ENCODE results near the gene KCNJ9.

The KCNJ9 gene

DNA sequence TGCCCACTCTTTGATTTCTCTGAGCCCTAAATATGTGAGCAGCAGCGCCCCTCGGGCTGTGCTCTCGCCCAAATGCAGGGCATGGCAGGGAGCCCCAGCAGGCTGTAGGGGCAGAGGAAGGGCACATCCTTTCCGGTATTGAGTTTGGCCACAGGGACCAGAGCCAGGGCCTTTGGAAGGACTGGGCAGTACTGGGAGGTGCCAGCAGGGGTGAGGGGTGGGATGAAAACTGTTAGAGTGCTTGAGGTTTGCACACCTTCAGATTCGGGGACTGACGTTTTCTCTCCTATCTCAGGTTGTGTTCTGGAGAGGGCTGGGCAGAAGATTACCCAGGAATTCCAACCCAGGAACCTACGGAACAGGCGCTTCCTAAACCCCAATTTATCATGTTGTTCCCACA lies 32.1 kb downstream of the KCNJ9 start:
- Histone ChIP-seq H3K4me2 (ENCODE audit: low read length) (no peak overlapping the region), H2BK120ac (ENCODE audit: insufficient read depth, low read length, poor library complexity) (no peak overlapping the region), H3K4ac (ENCODE audit: low read depth, low read length) (no peak overlapping the region), H3K4me1 (ENCODE audit: control insufficient read depth in 1 of 2, insufficient read depth in 2 of 2, low read length in 2 of 2) (no peaks in the 10 kb centered on the region), H2BK5ac (ENCODE audit: low read depth, low read length, poor library complexity) (no peak overlapping the region), H3K36me3 (ENCODE audit: control insufficient read depth in 1 of 2, insufficient read depth in 2 of 2, low read length in 2 of 2) (no peaks in the 10 kb centered on the region), H4K91ac (ENCODE audit: low read depth, low read length) (no peak overlapping the region), H4K8ac (ENCODE audit: low read depth, low read length) (no peak overlapping the region), H3K27ac (ENCODE audit: low read depth, low read length) (no peak overlapping the region), H3K79me2 (ENCODE audit: control insufficient read depth, insufficient read depth, low read length, poor library complexity) (no peaks in the 10 kb centered on the region), H3K9ac (ENCODE audit: low read length) (no peak overlapping the region), H3K4me3 (ENCODE audit: low read depth, low read length) (no peak overlapping the region), H2AK5ac (ENCODE audit: low read length) (no peak overlapping the region), H3K9me3 (ENCODE audit: insufficient read depth, low read depth, low read length) (peaks cover 3% of the 10 kb centered on the region), H4K12ac (ENCODE audit: low read depth, low read length) (no peak overlapping the region), H3K14ac (ENCODE audit: low read length) (no peak overlapping the region), H3K27me3 (ENCODE audit: insufficient read depth, low read length) (no peaks in the 10 kb centered on the region), H3K23ac (ENCODE audit: low read length) (no peak overlapping the region), H2BK12ac (ENCODE audit: low read length) (no peak overlapping the region), H2AFZ (ENCODE audit: insufficient read depth, low read length, poor library complexity) (no peak overlapping the region), H3K79me1 (ENCODE audit: low read length) (no peaks in the 10 kb centered on the region), H3K18ac (ENCODE audit: low read length) (no peak overlapping the region)
- no CpG with 5 or more reads among the region's 8 CpGs for WGBS (ENCODE audit: extremely low coverage, insufficient coverage, insufficient read length)
- DNase-seq: no peak

DNA sequence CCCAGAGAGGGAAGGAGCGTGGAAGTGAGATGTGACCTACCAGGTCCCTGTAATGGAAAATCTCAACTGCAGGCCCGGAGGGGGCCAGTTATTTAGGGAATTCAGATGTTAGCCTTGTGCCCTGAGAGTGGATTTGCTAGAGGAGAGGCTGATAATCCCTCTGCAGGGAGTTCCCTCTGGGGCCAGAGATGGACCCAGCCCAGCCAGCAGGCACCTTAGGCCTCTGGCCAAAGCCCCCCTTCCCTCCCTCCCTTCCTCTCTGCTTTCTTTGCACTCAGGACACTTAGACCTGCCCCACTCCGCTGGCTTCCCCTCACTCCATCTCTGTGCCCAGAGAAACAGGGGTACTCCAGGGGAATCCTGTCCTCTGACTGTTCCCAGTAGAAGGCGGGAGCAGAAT lies 32.7 kb downstream of the KCNJ9 start:
- no peak overlapping the region for H3K9ac ChIP-seq (ENCODE audit: low read length)
- no peaks in the 10 kb centered on the region for H3K36me3 ChIP-seq (ENCODE audit: control insufficient read depth in 1 of 2, insufficient read depth in 2 of 2, low read length in 2 of 2)
- no peak overlapping the region for H4K91ac ChIP-seq (ENCODE audit: low read depth, low read length)
- no peaks in the 10 kb centered on the region for H3K4me1 ChIP-seq (ENCODE audit: control insufficient read depth in 1 of 2, insufficient read depth in 2 of 2, low read length in 2 of 2)
- no peak overlapping the region for H2AK5ac ChIP-seq (ENCODE audit: low read length)
- H3K14ac ChIP-seq (ENCODE audit: low read length): no peak overlapping the region
- H3K27ac ChIP-seq (ENCODE audit: low read depth, low read length): no peak overlapping the region
- H2BK5ac ChIP-seq (ENCODE audit: low read depth, low read length, poor library complexity): no peak overlapping the region
- H3K79me2 ChIP-seq (ENCODE audit: control insufficient read depth, insufficient read depth, low read length, poor library complexity): no peaks in the 10 kb centered on the region
- no peaks in the 10 kb centered on the region for H3K79me1 ChIP-seq (ENCODE audit: low read length)
- no peak overlapping the region for H2AFZ ChIP-seq (ENCODE audit: insufficient read depth, low read length, poor library complexity)
- no peak overlapping the region for H2BK12ac ChIP-seq (ENCODE audit: low read length)
- DNase-seq: no peak
- H3K4me3 ChIP-seq (ENCODE audit: low read depth, low read length): no peak overlapping the region
- H3K27me3 ChIP-seq (ENCODE audit: insufficient read depth, low read length): no peaks in the 10 kb centered on the region
- no peak overlapping the region for H4K12ac ChIP-seq (ENCODE audit: low read depth, low read length)
- no peak overlapping the region for H2BK120ac ChIP-seq (ENCODE audit: insufficient read depth, low read length, poor library complexity)
- H3K4ac ChIP-seq (ENCODE audit: low read depth, low read length): no peak overlapping the region
- H3K9me3 ChIP-seq (ENCODE audit: insufficient read depth, low read depth, low read length): peaks cover 3% of the 10 kb centered on the region
- WGBS (ENCODE audit: extremely low coverage, insufficient coverage, insufficient read length): no CpG with 5 or more reads among the region's 4 CpGs
- no peak overlapping the region for H4K8ac ChIP-seq (ENCODE audit: low read depth, low read length)
- no peak overlapping the region for H3K18ac ChIP-seq (ENCODE audit: low read length)
- H3K4me2 ChIP-seq (ENCODE audit: low read length): no peak overlapping the region
- no peak overlapping the region for H3K23ac ChIP-seq (ENCODE audit: low read length)

DNA sequence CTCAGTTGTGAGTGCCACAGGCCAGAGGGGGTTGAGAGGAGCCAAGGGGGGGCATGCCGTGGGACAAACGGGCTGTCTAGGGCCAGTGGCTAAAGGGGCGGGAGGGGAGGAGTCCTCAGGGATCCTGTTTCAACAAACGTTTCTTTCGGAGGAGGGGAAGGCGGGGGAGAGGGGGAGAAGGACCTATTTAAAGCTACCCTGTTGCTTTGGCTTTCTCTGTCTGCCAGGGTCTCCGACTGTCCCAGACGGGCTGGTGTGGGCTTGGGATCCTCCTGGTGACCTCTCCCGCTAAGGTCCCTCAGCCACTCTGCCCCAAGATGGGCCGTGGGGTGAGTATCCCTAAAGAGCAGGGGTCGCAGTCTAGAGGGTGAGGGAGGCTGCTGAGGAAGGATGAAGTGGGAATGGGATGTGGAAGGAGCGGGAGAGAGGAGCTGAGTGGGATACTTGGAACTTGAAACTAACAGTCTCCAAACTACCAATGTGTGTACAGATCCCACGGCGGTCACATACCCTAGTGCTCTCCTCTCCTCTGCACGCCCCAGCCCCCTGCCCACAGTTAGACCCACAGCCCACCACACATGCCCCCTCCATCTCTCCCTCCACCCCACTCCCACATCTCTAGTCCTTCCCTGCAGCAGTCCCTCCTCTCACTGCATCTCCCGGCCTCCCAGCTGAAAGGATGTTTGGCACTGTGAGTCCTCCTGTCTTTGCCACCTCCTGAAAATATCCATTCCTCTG lies 34.4 kb downstream of the KCNJ9 start, which contains the start of gene ATP1A2:
Gene ATP1A2 (plus strand): TSS at position 215 of the 738 bp plus-strand sequence. CDS start 103 bp downstream, at position 318.
- no peaks in the 10 kb centered on the region for H3K36me3 ChIP-seq (ENCODE audit: control insufficient read depth in 1 of 2, insufficient read depth in 2 of 2, low read length in 2 of 2)
- no peak within 1 kb of the TSS for H2BK12ac ChIP-seq (ENCODE audit: low read length)
- WGBS (ENCODE audit: extremely low coverage, insufficient coverage, insufficient read length): no CpG with 5 or more reads among the region's 16 CpGs
- H4K12ac ChIP-seq (ENCODE audit: low read depth, low read length): no peak within 1 kb of the TSS
- no peaks in the 10 kb centered on the region for H3K4me1 ChIP-seq (ENCODE audit: control insufficient read depth in 1 of 2, insufficient read depth in 2 of 2, low read length in 2 of 2)
- H2AFZ ChIP-seq (ENCODE audit: insufficient read depth, low read length, poor library complexity): no peak within 1 kb of the TSS
- H3K27me3 ChIP-seq (ENCODE audit: insufficient read depth, low read length): no peaks in the 10 kb centered on the region
- H2BK120ac ChIP-seq (ENCODE audit: insufficient read depth, low read length, poor library complexity): no peak within 1 kb of the TSS
- H3K79me1 ChIP-seq (ENCODE audit: low read length): no peaks in the 10 kb centered on the region
- no peaks in the 10 kb centered on the region for H3K79me2 ChIP-seq (ENCODE audit: control insufficient read depth, insufficient read depth, low read length, poor library complexity)
- H3K18ac ChIP-seq (ENCODE audit: low read length): no peak within 1 kb of the TSS
- no peak within 1 kb of the TSS for H3K4ac ChIP-seq (ENCODE audit: low read depth, low read length)
- H2AK5ac ChIP-seq (ENCODE audit: low read length): no peak within 1 kb of the TSS
- H3K27ac ChIP-seq (ENCODE audit: low read depth, low read length): no peak within 1 kb of the TSS
- no peak within 1 kb of the TSS for H2BK5ac ChIP-seq (ENCODE audit: low read depth, low read length, poor library complexity)
- no peak within 1 kb of the TSS for H3K4me2 ChIP-seq (ENCODE audit: low read length)
- H3K14ac ChIP-seq (ENCODE audit: low read length): no peak within 1 kb of the TSS
- no peak within 1 kb of the TSS for H3K23ac ChIP-seq (ENCODE audit: low read length)
- peaks cover 3% of the 10 kb centered on the region for H3K9me3 ChIP-seq (ENCODE audit: insufficient read depth, low read depth, low read length)
- H4K91ac ChIP-seq (ENCODE audit: low read depth, low read length): no peak within 1 kb of the TSS
- DNase-seq: no peak
- no peak within 1 kb of the TSS for H3K9ac ChIP-seq (ENCODE audit: low read length)
- no peak within 1 kb of the TSS for H3K4me3 ChIP-seq (ENCODE audit: low read depth, low read length)
- H4K8ac ChIP-seq (ENCODE audit: low read depth, low read length): no peak within 1 kb of the TSS

- H3K79me2 ChIP-seq (ENCODE audit: control insufficient read depth, insufficient read depth, low read length, poor library complexity): no peaks in the 10 kb centered on the region
- H4K12ac ChIP-seq (ENCODE audit: low read depth, low read length): no peak overlapping the region
- H3K4me1 ChIP-seq (ENCODE audit: control insufficient read depth in 1 of 2, insufficient read depth in 2 of 2, low read length in 2 of 2): no peaks in the 10 kb centered on the region
- H3K4me2 ChIP-seq (ENCODE audit: low read length): no peak overlapping the region
- WGBS (ENCODE audit: extremely low coverage, insufficient coverage, insufficient read length): no CpG with 5 or more reads among the region's 12 CpGs
- H2BK5ac ChIP-seq (ENCODE audit: low read depth, low read length, poor library complexity): no peak overlapping the region
- H3K27ac ChIP-seq (ENCODE audit: low read depth, low read length): no peak overlapping the region
- H4K91ac ChIP-seq (ENCODE audit: low read depth, low read length): no peak overlapping the region
- no peak overlapping the region for H3K4ac ChIP-seq (ENCODE audit: low read depth, low read length)
- DNase-seq: no peak
- no peaks in the 10 kb centered on the region for H3K27me3 ChIP-seq (ENCODE audit: insufficient read depth, low read length)
- no peak overlapping the region for H3K4me3 ChIP-seq (ENCODE audit: low read depth, low read length)
- peaks cover 3% of the 10 kb centered on the region for H3K9me3 ChIP-seq (ENCODE audit: insufficient read depth, low read depth, low read length)
- no peak overlapping the region for H2BK12ac ChIP-seq (ENCODE audit: low read length)
- no peaks in the 10 kb centered on the region for H3K36me3 ChIP-seq (ENCODE audit: control insufficient read depth in 1 of 2, insufficient read depth in 2 of 2, low read length in 2 of 2)
- H3K23ac ChIP-seq (ENCODE audit: low read length): no peak overlapping the region
- H4K8ac ChIP-seq (ENCODE audit: low read depth, low read length): no peak overlapping the region
- H3K18ac ChIP-seq (ENCODE audit: low read length): no peak overlapping the region
- H3K79me1 ChIP-seq (ENCODE audit: low read length): no peaks in the 10 kb centered on the region
- H3K14ac ChIP-seq (ENCODE audit: low read length): no peak overlapping the region
- H2AK5ac ChIP-seq (ENCODE audit: low read length): no peak overlapping the region
- H2AFZ ChIP-seq (ENCODE audit: insufficient read depth, low read length, poor library complexity): no peak overlapping the region
- H2BK120ac ChIP-seq (ENCODE audit: insufficient read depth, low read length, poor library complexity): no peak overlapping the region
- H3K9ac ChIP-seq (ENCODE audit: low read length): no peak overlapping the region
Observed at GRCh38 chr1:160116283-160117147, 35.2 kb downstream of the KCNJ9 start.

Measured in trophoblast cell (in vitro differentiated cells and primary cell).